Memory B cell (primary cell): ENCODE data around the gene GPS1.

Source experiments
- ATAC-seq: fragments of 150-1000 bp; cut with Tn5 transposase; 2 replicates; pipeline ENCODE4 v1.10.0; 2021; ENCODE audit warnings: low read depth, mild to moderate bottlenecking, moderate library complexity
- DNase-seq, 2 donors: peaks; one replicate each; pipeline ENCODE4 v3.0.0; 2022; ENCODE audit warnings: low spot score in 2 of 2
- H3K27ac Mint-ChIP-seq: one replicate; pipeline ENCODE4 v1.8.0; 2022; ENCODE audit warnings: mild to moderate bottlenecking, moderate library complexity, mixed read lengths
- H3K27me3 Mint-ChIP-seq: one replicate; pipeline ENCODE4 v1.8.0; 2022; ENCODE audit warnings: mixed read lengths
- H3K36me3 Mint-ChIP-seq: one replicate; pipeline ENCODE4 v1.8.0; 2022; ENCODE audit warnings: mild to moderate bottlenecking, mixed read lengths
- H3K4me1 Mint-ChIP-seq: one replicate; pipeline ENCODE4 v1.8.0; 2022; ENCODE audit warnings: mixed read lengths
- H3K4me3 Mint-ChIP-seq: one replicate; pipeline ENCODE4 v1.8.0; 2022; ENCODE audit warnings: mild to moderate bottlenecking, moderate library complexity, mixed read lengths
- H3K9me3 Mint-ChIP-seq: one replicate; pipeline ENCODE4 v1.8.0; 2022; ENCODE audit warnings: mixed read lengths

GPS1 gene

DNA sequence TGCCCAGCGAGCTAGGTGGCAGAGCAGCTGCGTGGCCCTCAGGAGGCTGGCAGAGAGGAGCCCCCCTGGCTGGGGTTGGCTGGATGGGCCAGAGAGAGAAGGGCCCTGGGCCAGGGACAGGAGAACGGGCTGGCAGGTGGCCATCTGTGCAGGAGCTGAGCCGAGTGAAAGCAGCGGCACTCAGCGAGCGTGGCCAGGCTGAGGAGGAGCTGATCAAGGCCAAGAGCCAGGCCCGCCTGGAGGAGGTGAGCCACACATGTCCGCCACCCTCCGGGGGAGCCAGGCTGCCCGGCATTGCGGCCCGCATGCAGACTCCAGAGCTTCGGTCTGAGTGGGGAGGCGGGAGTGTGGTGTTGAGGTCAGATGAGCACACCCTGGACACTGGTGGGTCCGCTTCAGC lies 22.3 kb upstream of the GPS1 start:
- H3K9me3 Mint-ChIP-seq = no peaks in the 10 kb centered on the region
- H3K4me1 Mint-ChIP-seq = peaks cover 9% of the 10 kb centered on the region
- peak overlapping the region; percentile 75 for H3K4me3 Mint-ChIP-seq
- ATAC-seq = no peak
- H3K27me3 Mint-ChIP-seq = peaks cover 4% of the 10 kb centered on the region
- no peak for DNase-seq
- H3K36me3 Mint-ChIP-seq = peaks cover 2% of the 10 kb centered on the region
- H3K27ac Mint-ChIP-seq = no peak overlapping the region

DNA sequence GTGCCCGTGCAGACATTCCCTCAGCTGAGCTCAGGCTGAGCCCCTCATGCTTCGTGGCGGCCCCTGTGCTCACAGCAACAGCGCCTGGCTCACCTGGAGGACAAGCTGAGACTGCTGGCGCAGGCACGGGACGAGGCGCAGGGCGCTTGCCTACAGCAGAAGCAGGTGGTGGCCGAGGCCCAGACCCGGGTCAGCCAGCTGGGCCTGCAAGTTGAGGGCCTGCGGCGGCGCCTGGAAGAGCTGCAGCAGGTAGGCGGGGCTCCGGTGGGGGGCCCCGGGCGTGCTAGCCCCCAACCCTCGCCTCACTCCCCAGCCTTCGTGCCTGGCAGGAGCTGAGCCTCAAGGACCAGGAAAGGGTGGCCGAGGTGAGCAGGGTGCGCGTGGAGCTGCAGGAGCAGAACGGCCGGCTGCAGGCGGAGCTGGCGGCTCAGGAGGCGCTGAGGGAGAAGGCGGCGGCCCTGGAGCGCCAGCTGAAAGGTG lies 21.7 kb upstream of the GPS1 start:
- ATAC-seq (no peak), DNase-seq (no peak)
- Mint-ChIP-seq H3K4me1 (peaks cover 9% of the 10 kb centered on the region), H3K36me3 (peaks cover 2% of the 10 kb centered on the region), H3K27me3 (peaks cover 4% of the 10 kb centered on the region), H3K4me3 (peak overlapping the region; percentile 88), H3K27ac (no peak overlapping the region), H3K9me3 (no peaks in the 10 kb centered on the region)

DNA sequence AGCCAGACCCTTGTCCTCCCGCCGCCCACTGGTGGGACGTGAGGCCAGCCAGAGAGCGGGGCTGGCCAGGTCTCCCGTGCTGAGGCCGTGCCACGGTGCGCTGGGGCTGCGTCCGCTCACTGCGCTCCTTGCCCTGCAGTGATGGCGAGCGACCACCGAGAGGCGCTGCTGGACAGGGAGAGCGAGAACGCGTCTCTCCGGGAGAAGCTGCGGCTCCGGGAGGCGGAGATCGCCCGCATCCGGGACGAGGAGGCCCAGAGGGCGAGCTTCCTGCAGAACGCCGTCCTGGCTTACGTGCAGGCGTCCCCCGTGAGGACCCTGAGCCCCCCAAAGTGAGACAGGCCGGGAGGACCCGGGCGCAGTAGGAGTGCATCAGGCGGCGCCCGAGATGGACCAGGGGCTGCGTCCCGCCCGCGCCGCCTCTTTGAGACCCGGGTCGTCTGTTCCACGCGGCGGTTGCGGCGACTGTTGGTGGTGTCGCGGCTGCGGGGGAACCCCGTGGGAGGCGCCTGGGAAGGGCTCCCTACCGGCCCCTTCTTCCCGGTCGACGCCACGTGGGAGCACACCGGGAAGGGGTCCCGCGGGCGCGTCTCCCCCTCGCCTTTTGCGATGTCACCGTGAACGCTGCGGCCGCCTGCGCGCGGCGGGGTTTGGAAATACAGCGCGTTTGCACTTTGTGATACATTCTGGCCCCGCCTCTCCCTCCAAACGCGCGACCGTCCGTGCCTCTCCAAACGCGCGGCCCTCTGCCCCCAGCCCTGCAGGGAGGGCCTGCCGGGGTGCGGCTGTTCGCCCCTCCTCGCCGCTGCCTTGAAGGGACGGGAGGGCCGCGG lies 21.0 kb upstream of the GPS1 start:
- H3K9me3 Mint-ChIP-seq = no peaks in the 10 kb centered on the region
- peaks cover 9% of the 10 kb centered on the region for H3K4me1 Mint-ChIP-seq
- ATAC-seq (peak; percentile 78), DNase-seq (peak; percentile 75 to 89)
- H3K36me3 Mint-ChIP-seq = peaks cover 4% of the 10 kb centered on the region
- H3K27ac Mint-ChIP-seq = no peak overlapping the region
- H3K4me3 Mint-ChIP-seq = peak overlapping the region; percentile 88
- H3K27me3 Mint-ChIP-seq = peaks cover 2% of the 10 kb centered on the region

DNA sequence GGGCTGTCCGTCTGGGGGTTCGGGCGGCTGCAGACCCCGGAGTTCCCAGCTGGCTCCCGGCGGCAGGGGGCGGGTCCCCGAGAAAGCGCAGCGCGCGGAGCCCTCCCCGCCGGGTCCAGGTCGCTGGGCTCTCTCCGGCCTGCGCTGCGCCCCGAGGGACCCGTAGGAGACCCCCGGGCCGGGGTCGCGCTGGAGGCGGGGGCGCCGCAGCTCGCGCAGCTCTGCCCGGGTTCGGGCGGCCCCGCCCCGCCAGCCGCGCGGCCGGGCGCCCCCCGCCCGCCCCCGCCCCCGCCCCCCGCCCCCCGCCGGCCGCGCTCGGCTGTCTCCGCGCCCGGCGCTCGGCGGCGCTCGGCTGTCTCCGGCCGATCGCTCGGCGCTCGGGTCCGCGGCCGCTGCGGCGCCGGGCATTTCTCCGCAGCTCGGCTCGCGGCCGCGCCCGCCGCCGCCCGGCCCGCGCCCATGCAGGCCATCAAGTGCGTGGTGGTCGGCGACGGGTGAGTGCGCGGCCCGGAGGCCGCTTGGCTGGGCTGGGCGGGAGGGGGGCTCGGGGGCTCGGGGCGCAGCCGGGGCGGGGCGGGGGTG lies 20.3 kb upstream of the GPS1 start, which contains the start of gene RAC3:
Gene RAC3, plus strand, starts transcription at position 376 of the 582 bp plus-strand sequence. Its CDS starts 84 bp downstream, at position 460.
- Mint-ChIP-seq H3K36me3 (peaks cover 4% of the 10 kb centered on the region), H3K4me3 (peak within 1 kb of the TSS; percentile 88), H3K9me3 (no peaks in the 10 kb centered on the region), H3K27me3 (peaks cover 2% of the 10 kb centered on the region), H3K4me1 (peaks cover 9% of the 10 kb centered on the region), H3K27ac (no peak within 1 kb of the TSS)
- ATAC-seq (peak; percentile 13), DNase-seq (no peak)

DNA sequence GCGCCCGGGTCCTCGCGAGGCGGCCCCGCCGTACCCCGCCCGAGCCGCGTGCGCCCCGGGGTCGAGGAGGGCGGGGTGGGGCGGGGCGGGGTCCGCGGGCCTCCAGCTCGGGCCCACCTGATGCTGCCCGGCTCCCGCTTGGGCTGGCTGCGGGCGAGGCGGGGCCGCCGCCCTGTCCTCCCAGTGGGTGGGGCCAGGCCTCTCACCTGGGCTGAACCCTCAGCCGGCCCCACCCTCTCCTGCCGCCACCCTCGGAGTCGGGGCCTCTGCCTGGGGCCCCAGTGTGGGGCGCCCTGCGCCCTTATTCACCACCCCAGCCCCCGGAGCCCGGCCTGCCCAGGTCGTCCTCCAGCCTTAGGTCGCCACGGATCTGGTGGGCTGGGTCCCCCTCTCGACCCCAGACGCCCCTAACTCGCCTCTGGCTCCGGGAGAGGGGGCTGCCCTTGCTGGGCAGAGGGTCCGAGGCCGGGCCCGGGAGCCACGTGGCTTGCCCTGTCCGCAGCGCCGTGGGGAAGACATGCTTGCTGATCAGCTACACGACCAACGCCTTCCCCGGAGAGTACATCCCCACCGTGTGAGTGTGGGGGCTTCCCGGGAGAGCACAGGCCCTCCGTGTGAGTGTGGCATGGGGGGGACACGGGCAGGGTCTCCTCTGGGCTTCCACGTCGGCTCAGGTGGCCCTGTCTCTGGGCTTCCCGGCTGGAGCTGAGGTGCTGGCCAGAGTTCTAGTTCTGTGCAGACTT lies 19.6 kb upstream of the GPS1 start:
- H3K4me1 Mint-ChIP-seq = peaks cover 9% of the 10 kb centered on the region
- peak; percentile 23 for ATAC-seq
- H3K9me3 Mint-ChIP-seq = no peaks in the 10 kb centered on the region
- H3K36me3 Mint-ChIP-seq = peaks cover 4% of the 10 kb centered on the region
- peaks cover 2% of the 10 kb centered on the region for H3K27me3 Mint-ChIP-seq
- peak overlapping the region; percentile 55 for H3K4me3 Mint-ChIP-seq
- no peak overlapping the region for H3K27ac Mint-ChIP-seq
- no peak for DNase-seq

DNA sequence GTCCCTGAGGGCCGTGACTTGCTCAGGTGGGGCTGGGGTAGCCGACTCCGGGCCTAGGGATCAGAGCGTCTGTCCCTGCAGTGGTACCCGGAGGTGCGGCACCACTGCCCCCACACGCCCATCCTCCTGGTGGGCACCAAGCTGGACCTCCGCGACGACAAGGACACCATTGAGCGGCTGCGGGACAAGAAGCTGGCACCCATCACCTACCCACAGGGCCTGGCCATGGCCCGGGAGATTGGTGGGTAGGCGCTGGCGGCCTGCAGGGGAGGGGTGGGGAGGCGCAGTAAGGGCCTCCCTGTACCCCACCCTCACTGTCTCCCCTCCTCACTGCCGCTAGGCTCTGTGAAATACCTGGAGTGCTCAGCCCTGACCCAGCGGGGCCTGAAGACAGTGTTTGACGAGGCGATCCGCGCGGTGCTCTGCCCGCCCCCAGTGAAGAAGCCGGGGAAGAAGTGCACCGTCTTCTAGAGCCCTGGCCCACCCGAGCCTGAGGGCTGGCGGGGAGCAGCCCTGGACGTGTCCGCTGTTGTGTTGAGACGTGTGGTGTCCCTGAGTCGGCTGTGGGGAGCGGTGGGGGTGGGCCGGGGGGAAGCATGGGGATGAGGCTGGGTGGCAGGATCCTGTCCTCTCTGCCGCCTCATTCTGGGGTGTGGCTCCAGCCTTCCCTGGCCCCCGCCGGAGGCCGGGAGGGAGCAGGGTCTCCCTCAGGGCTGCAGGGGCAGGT lies 18.2 kb upstream of the GPS1 start:
- H3K9me3 Mint-ChIP-seq = no peaks in the 10 kb centered on the region
- no peak overlapping the region for H3K4me3 Mint-ChIP-seq
- DNase-seq = no peak
- peaks cover 4% of the 10 kb centered on the region for H3K36me3 Mint-ChIP-seq
- no peak for ATAC-seq
- H3K27ac Mint-ChIP-seq = no peak overlapping the region
- H3K27me3 Mint-ChIP-seq = peaks cover 2% of the 10 kb centered on the region
- H3K4me1 Mint-ChIP-seq = peaks cover 14% of the 10 kb centered on the region

DNA sequence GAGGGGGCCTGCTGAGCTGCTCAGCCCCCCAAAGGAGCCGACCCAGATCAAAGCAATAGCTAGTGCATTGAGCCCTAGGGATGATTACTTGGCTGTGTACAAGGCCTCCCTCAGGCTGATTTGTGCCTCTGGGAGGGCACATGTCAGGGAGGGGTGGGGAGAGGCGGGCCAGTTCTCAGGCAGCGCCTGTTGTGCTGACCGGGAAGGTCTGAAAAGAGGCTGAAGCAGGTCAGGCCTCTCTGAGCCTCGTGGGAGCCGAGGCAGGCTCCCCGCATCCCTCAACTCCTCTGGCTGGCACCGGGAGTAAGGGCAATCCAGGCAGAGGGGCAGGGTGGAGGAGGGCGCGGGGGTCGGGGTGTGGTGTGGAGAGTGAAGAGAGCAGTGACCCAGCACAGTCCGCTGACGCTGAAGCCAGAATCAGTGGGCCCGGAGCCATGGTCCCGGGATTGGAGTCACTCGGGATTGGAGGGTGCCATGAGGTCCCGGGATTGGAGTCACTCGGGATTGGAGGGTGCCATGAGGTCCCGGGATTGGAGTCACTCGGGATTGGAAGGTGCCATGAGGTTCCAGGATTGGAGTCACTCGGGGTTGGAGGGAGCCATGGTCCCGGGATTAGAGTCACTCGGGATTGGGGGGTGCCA lies 17.2 kb upstream of the GPS1 start:
- no peak overlapping the region for H3K27ac Mint-ChIP-seq
- peaks cover 4% of the 10 kb centered on the region for H3K36me3 Mint-ChIP-seq
- H3K4me3 Mint-ChIP-seq = no peak overlapping the region
- ATAC-seq (no peak), DNase-seq (no peak)
- peaks cover 2% of the 10 kb centered on the region for H3K27me3 Mint-ChIP-seq
- H3K9me3 Mint-ChIP-seq = no peaks in the 10 kb centered on the region
- H3K4me1 Mint-ChIP-seq = peaks cover 11% of the 10 kb centered on the region

DNA sequence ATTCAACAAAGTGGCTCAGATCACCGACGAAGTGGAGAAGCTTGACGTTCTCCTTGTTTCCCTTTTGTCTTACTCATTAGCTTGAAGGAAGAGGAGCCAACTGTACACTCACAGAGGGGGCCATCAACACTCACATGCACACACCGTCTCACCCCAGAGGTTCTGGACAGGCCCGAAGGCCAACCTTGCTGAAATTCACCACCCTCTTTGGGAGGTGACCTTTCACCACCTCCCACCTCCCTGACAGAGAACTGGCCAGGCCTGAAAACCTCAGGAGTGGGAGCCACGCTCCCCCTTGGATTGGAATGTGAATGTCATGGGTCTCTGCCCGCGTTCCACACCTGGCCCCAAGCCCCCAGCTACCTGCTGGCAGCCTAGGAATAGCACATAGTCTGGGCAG lies 16.2 kb upstream of the GPS1 start:
- Mint-ChIP-seq H3K9me3 (no peaks in the 10 kb centered on the region), H3K36me3 (peaks cover 4% of the 10 kb centered on the region), H3K4me1 (peaks cover 6% of the 10 kb centered on the region), H3K27me3 (no peaks in the 10 kb centered on the region), H3K27ac (no peak overlapping the region), H3K4me3 (peak overlapping the region; percentile 21)
- no peak for ATAC-seq
- DNase-seq = no peak

DNA sequence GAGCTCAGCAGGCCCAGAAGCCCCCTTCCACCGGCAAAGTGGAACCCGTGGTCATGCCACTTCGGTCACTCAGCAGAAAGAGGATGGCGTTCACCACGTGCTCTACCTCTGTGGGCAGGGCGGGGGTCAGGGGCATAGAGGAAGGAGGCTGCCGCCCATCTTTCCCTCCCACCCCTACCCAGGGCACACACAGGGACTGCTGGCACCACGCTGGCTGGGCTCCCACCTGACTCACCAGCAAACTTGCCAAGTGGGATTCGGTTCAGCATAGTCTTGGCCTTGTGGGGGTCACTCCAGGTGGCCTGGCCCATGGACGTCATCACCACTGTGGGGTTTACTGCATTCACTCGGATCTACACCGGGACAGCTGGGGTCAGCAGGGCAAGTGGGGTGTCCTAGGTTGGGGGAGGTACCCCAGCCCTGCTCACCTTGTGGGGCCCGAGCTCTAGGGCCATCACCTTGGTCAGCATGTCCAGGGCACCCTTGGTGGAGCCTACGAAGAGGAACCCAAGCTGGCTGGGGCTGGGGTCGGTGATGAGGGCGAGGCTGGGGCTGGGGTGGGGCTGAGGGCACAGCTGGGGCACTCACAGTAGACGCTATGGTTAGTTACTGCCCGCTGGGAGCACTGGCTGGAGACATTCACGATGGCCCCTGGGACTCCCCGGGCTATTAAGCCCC lies 15.6 kb upstream of the GPS1 start:
- H3K9me3 Mint-ChIP-seq = no peaks in the 10 kb centered on the region
- H3K36me3 Mint-ChIP-seq = peaks cover 4% of the 10 kb centered on the region
- H3K4me1 Mint-ChIP-seq = peaks cover 5% of the 10 kb centered on the region
- no peak for DNase-seq
- ATAC-seq = no peak
- peak overlapping the region; percentile 90 for H3K4me3 Mint-ChIP-seq
- no peak overlapping the region for H3K27ac Mint-ChIP-seq
- H3K27me3 Mint-ChIP-seq = no peaks in the 10 kb centered on the region

DNA sequence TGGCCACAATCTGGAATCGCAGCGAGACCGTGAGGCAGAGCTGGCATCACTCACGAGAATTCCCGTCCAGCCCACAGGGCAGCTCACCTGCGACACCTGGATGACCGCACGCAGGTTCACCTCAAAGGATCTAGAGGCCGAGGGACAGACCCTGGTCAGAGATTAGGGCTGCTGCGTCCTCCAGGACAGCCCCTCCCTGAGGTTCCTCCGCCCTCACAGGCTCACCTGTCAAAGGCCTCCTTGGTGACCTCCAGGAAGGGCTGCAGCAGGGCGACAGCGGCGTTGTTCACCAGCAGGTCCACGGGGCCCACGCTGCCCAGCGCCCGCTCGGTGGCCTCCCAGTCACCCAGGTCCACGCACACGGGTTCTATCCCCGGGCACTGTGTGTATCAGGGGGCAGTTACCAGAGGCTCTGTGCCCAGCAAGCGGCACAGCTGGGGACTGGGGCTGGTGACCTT lies 15.0 kb upstream of the GPS1 start:
- H3K27ac Mint-ChIP-seq = no peak overlapping the region

DNA sequence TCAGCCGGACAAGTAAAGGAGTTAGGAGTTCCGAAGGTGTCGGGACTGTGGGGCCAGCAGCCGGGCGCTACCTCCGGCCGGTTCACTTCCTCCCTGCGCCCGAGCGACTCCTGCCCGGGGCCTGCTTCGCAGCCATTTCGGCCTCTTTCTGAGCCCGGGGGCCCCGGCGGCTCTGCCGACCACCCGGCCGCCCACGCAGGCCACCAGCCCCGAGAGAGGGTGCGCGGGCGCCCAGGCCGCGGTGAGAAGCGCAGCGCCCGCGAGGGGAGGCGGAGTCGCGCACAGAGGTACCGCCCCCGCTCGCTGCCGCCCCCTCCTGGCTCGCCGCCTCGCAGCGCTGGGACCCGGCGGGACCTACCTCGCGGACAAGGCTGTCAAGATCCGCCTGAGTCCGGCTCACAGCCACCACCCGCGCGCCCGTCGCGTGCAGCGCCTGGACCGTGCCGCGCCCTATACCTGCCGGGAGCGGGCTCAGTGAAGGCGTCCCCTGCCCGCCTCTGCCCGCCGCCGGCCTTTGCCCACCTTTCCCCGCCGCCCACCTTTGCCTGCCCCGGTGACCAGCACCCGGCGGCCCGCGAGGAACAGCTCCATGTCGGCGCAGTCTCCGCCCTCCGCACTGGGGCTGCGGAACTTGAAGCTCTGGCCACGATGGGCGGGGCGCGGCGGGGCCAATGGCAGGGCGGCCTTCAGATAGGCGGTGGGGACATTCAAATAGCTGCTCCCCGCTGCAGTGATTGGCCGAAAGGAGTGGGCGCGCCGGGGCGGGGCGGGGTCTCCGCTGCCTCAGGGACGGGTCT lies 14.4 kb upstream of the GPS1 start, which contains the start of gene DCXR:
Gene DCXR, minus strand, starts transcription at position 606 of the 797 bp plus-strand sequence. Its CDS starts 15 bp downstream, at position 591.
- Mint-ChIP-seq H3K36me3 (peaks cover 4% of the 10 kb centered on the region), H3K27me3 (no peaks in the 10 kb centered on the region), H3K4me3 (peak within 1 kb of the TSS; percentile 90), H3K4me1 (peaks cover 5% of the 10 kb centered on the region), H3K27ac (peak within 1 kb of the TSS; percentile 80), H3K9me3 (no peaks in the 10 kb centered on the region)
- DNase-seq (peak; percentile 94 to 98), ATAC-seq (peak; percentile 90)

More for the DNA sequence above, 15.0 kb upstream of the GPS1 start:
- Mint-ChIP-seq H3K9me3 (no peaks in the 10 kb centered on the region), H3K36me3 (peaks cover 4% of the 10 kb centered on the region), H3K4me1 (peaks cover 5% of the 10 kb centered on the region), H3K27me3 (no peaks in the 10 kb centered on the region), H3K4me3 (peak overlapping the region; percentile 90)
- DNase-seq = no peak
- ATAC-seq = no peak

DNA sequence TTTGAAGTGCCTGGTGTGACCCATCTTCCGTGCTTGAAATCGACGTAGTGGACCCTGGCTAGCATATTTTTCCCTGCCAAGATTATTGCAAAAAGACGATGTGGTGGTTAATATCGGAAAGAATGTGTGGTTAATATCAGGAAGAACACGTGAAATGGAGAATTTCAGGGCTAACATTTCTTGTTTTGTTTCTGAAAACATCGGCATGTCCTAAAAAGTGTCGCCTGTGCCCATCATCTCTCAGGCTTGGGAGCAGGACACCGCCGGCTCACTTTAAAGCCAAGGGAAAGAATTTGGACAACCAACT lies 13.9 kb upstream of the GPS1 start:
- H3K27me3 Mint-ChIP-seq = no peaks in the 10 kb centered on the region
- peaks cover 5% of the 10 kb centered on the region for H3K4me1 Mint-ChIP-seq
- H3K36me3 Mint-ChIP-seq = peaks cover 4% of the 10 kb centered on the region
- no peaks in the 10 kb centered on the region for H3K9me3 Mint-ChIP-seq
- DNase-seq = no peak
- ATAC-seq = no peak
- H3K27ac Mint-ChIP-seq = peak overlapping the region; percentile 80
- peak overlapping the region; percentile 90 for H3K4me3 Mint-ChIP-seq
